ENCODE results near the gene HSPH1.
"Not testable (repeated sequence)": the region's sequence is repeated elsewhere in the genome, so short reads cannot be mapped to it uniquely, and the experiment has no call there.

Gene HSPH1

GRCh38 chr13:31161557-31162150, at the start of gene HSPH1:
Gene HSPH1 (minus strand): TSS chr13:31161904. CDS start chr13:31161582, 322 bp downstream.
- peak; percentile 99 for DNase-seq

GRCh38 chr13:31209841-31210210, 48.1 kb upstream of the HSPH1 start:
- DNase-seq = no peak

GRCh38 chr13:31209172-31209840, 47.6 kb upstream of the HSPH1 start:
- peak; percentile 4 for DNase-seq

GRCh38 chr13:31208559-31209122, 46.9 kb upstream of the HSPH1 start:
- no peak for DNase-seq

GRCh38 chr13:31207661-31208552, 46.2 kb upstream of the HSPH1 start:
- DNase-seq = no peak

- peak; percentile 6 for DNase-seq
These were observed 42.9 kb upstream of the HSPH1 start for GRCh38 chr13:31204592-31204991.

GRCh38 chr13:31201341-31202031, 39.8 kb upstream of the HSPH1 start:
- DNase-seq = no peak

GRCh38 chr13:31200637-31200971, 38.9 kb upstream of the HSPH1 start:
- peak; percentile 56 for DNase-seq

- peak; percentile 83 for DNase-seq
These were observed 38.3 kb upstream of the HSPH1 start, which contains the start of gene B3GLCT for GRCh38 chr13:31199849-31200636. Gene B3GLCT (plus strand): TSS chr13:31199975. CDS start chr13:31200085, 110 bp downstream.

GRCh38 chr13:31199527-31199848, 37.8 kb upstream of the HSPH1 start:
- DNase-seq = no peak

GRCh38 chr13:31198519-31198918, 36.8 kb upstream of the HSPH1 start:
- no peak for DNase-seq

GRCh38 chr13:31196992-31197391, 35.3 kb upstream of the HSPH1 start:
- no peak for DNase-seq

GRCh38 chr13:31195616-31196015, 33.9 kb upstream of the HSPH1 start:
- DNase-seq = no peak

- no peak for DNase-seq
These were observed 30.6 kb upstream of the HSPH1 start for GRCh38 chr13:31192306-31192705.

GRCh38 chr13:31191748-31192147, 30.0 kb upstream of the HSPH1 start:
- no peak for DNase-seq

GRCh38 chr13:31184981-31185645, 23.4 kb upstream of the HSPH1 start:
- no peak for DNase-seq

GRCh38 chr13:31184451-31184850, 22.7 kb upstream of the HSPH1 start:
- no peak for DNase-seq

- DNase-seq = no peak
These were observed 21.3 kb upstream of the HSPH1 start for GRCh38 chr13:31182987-31183386.

- no peak for DNase-seq
These were observed 18.1 kb upstream of the HSPH1 start for GRCh38 chr13:31179754-31180153.

- no peak for DNase-seq
These were observed 17.5 kb upstream of the HSPH1 start for GRCh38 chr13:31179241-31179640.

GRCh38 chr13:31177813-31178495, 16.2 kb upstream of the HSPH1 start:
- not testable (repeated sequence) for DNase-seq
